DND-41 (cell line): Measurements from ENCODE around the gene FGF12.

Experiments used
- ATAC-seq: fragments of 200-7000 bp; cut with Tn5 transposase; 3 replicates; pipeline ENCODE4 v1.9.1; 2021; ENCODE audit warnings: low read depth; ENCODE audit not compliant: insufficient read depth
- DNase-seq: peaks from one replicate; pipeline ENCODE4 v3.0.0-alpha.2; 2020
- H2AFZ ChIP-seq: 2 replicates; pipeline ENCODE4 v1.6.0; 2012; ENCODE audit warnings: low read depth, low read length
- H3K27ac ChIP-seq: 2 replicates; pipeline ENCODE4 v1.5.1; 2012; ENCODE audit warnings: low read length, inconsistent platforms
- H3K27me3 ChIP-seq: fragments of 200-600 bp; sonication (generic); 2 replicates; pipeline ENCODE4 v1.6.0; 2012; ENCODE audit warnings: low read length, mild to moderate bottlenecking, inconsistent platforms; ENCODE audit not compliant: insufficient read depth, poor library complexity
- H3K36me3 ChIP-seq: 2 replicates; pipeline ENCODE4 v1.5.1; 2012; ENCODE audit warnings: low read length, inconsistent platforms; ENCODE audit not compliant: insufficient read depth
- H3K4me1 ChIP-seq: 2 replicates; pipeline ENCODE4 v1.5.1; 2012; ENCODE audit warnings: mild to moderate bottlenecking, low read length; ENCODE audit not compliant: insufficient read depth
- H3K4me2 ChIP-seq: 2 replicates; pipeline ENCODE4 v1.6.0; 2012; ENCODE audit warnings: mild to moderate bottlenecking, moderate library complexity, low read length, inconsistent platforms; ENCODE audit not compliant: insufficient read depth
- H3K4me3 ChIP-seq, 2 experiments: fragments of 200-600 bp in 1 of 2; shearing (Covaris generic) in 1 of 2; 2 replicates each; pipeline ENCODE4 v1.5.1; 2012 to 2016; ENCODE audit warnings: inconsistent platforms in 2 of 2, low read length in 2 of 2, mild to moderate bottlenecking in 2 of 2, low read depth in 1 of 2, moderate library complexity in 1 of 2
- H3K79me2 ChIP-seq: 2 replicates; pipeline ENCODE4 v1.6.0; 2012; ENCODE audit warnings: low read length, inconsistent platforms; ENCODE audit not compliant: insufficient read depth
- H3K9ac ChIP-seq: 2 replicates; pipeline ENCODE4 v1.6.0; 2012; ENCODE audit warnings: low read depth, mild to moderate bottlenecking, inconsistent platforms, low read length, moderate library complexity
- H3K9me3 ChIP-seq: 2 replicates; pipeline ENCODE4 v1.5.1; 2012; ENCODE audit warnings: low read length, moderate library complexity, mild to moderate bottlenecking, inconsistent platforms; ENCODE audit not compliant: insufficient read depth, severe bottlenecking
- H4K20me1 ChIP-seq: 2 replicates; pipeline ENCODE4 v1.6.0; 2012; ENCODE audit warnings: low read length; ENCODE audit not compliant: insufficient read depth
- CTCF ChIP-seq: IDR thresholded peaks from 2 replicates; pipeline ENCODE4 v1.5.1; 2012; ENCODE audit warnings: borderline replicate concordance, low read length, moderate library complexity, mild to moderate bottlenecking; ENCODE audit not compliant: poor library complexity, severe bottlenecking; ENCODE audit errors: extremely low read depth
- EZH2 ChIP-seq: IDR thresholded peaks from 3 replicates; pipeline ENCODE4 v1.6.1; 2012; ENCODE audit warnings: borderline replicate concordance, low read depth, mild to moderate bottlenecking, moderate library complexity, low read length, inconsistent platforms; ENCODE audit not compliant: severe bottlenecking

FGF12 gene

DNA sequence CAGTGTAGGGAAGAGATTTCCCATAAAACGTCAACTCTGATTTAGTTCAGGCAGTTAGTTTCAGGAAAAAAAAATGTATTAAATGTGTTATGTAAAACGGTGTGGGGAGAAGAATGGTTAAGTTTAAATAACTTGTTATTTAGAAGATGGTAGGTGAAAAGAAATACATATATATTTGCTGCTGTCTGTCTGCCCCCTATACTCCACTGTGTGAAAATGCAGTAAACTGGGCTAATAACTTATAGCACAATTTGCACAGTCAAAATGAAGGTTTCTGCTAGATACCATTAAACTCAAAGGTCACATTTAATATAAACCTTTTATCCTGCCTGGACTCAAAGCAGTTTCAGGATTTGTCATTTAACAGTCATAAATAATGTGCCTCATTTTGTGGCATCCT is 515.0 kb downstream of the FGF12 start:
- no peak overlapping the region for H2AFZ ChIP-seq
- H3K9ac ChIP-seq, result no peak overlapping the region
- no peaks in the 10 kb centered on the region for H4K20me1 ChIP-seq
- no peaks in the 10 kb centered on the region for H3K27me3 ChIP-seq
- no peak overlapping the region for H3K27ac ChIP-seq
- no peak overlapping the region for H3K4me2 ChIP-seq
- H3K79me2 ChIP-seq, result no peaks in the 10 kb centered on the region
- DNase-seq (no peak), ATAC-seq (no peak)
- no peaks in the 10 kb centered on the region for H3K9me3 ChIP-seq
- peak; percentile 18 for TF ChIP-seq CTCF
- no peak for TF ChIP-seq EZH2
- H3K4me3 ChIP-seq, result no peak overlapping the region
- H3K4me1 ChIP-seq, result no peaks in the 10 kb centered on the region
- H3K36me3 ChIP-seq, result no peaks in the 10 kb centered on the region

- DNase-seq (no peak), ATAC-seq (no peak)
- no peaks in the 10 kb centered on the region for H3K4me1 ChIP-seq
- no peaks in the 10 kb centered on the region for H4K20me1 ChIP-seq
- no peaks in the 10 kb centered on the region for H3K36me3 ChIP-seq
- H3K4me2 ChIP-seq, result no peak overlapping the region
- H3K9ac ChIP-seq, result no peak overlapping the region
- no peak overlapping the region for H3K27ac ChIP-seq
- no peaks in the 10 kb centered on the region for H3K27me3 ChIP-seq
- no peak for TF ChIP-seq EZH2
- no peak for TF ChIP-seq CTCF
- no peaks in the 10 kb centered on the region for H3K79me2 ChIP-seq
- H3K9me3 ChIP-seq, result no peaks in the 10 kb centered on the region
- H2AFZ ChIP-seq, result no peak overlapping the region
- H3K4me3 ChIP-seq, result no peak overlapping the region
Measured at GRCh38 chr3:192207651-192208050, 519.7 kb downstream of the FGF12 start.

DNA sequence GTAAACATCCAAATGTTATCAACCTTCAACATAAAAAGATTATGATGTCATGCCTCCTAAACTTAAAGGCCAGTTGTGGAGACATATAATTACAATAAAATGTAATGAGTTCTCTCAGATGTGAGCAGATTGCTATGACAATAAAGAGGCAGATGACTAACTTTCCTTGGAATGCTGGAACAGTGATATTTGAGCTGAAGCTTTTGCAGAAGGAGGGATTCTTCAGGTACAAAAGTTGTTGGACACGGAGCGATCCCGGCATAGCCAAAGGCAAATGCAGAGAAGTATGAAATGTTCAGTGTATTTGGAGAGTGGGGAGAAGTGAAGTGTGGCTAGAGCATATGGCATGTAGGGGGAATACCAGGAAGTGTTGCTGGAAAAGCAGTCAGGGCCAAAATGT is 520.1 kb downstream of the FGF12 start:
- ATAC-seq, result no peak
- Histone ChIP-seq H2AFZ (no peak overlapping the region), H3K36me3 (no peaks in the 10 kb centered on the region), H3K9me3 (no peaks in the 10 kb centered on the region), H3K4me1 (no peaks in the 10 kb centered on the region), H3K27ac (no peak overlapping the region), H3K4me2 (no peak overlapping the region), H3K27me3 (no peaks in the 10 kb centered on the region), H3K4me3 (no peak overlapping the region), H3K79me2 (no peaks in the 10 kb centered on the region), H3K9ac (no peak overlapping the region), H4K20me1 (no peaks in the 10 kb centered on the region)
- no peak for DNase-seq
- TF ChIP-seq EZH2 (no peak), CTCF (no peak)

- no peaks in the 10 kb centered on the region for H3K4me1 ChIP-seq
- no peak overlapping the region for H3K4me3 ChIP-seq
- no peaks in the 10 kb centered on the region for H3K36me3 ChIP-seq
- H3K4me2 ChIP-seq, result no peak overlapping the region
- DNase-seq (no peak), ATAC-seq (no peak)
- H4K20me1 ChIP-seq, result no peaks in the 10 kb centered on the region
- H3K27ac ChIP-seq, result no peak overlapping the region
- H3K79me2 ChIP-seq, result no peaks in the 10 kb centered on the region
- H2AFZ ChIP-seq, result no peak overlapping the region
- no peaks in the 10 kb centered on the region for H3K27me3 ChIP-seq
- no peaks in the 10 kb centered on the region for H3K9me3 ChIP-seq
- no peak overlapping the region for H3K9ac ChIP-seq
- TF ChIP-seq CTCF (no peak), EZH2 (no peak)
Measured at GRCh38 chr3:192194085-192194484, 533.3 kb downstream of the FGF12 start.
